Activated T-cell treated with anti-CD3 and anti-CD28 coated beads for 4 hours (primary cell): ENCODE data around the gene ATP2C1.
"Not testable (repeated sequence)": the region's sequence is repeated elsewhere in the genome, so short reads cannot be mapped to it uniquely, and the experiment has no call there.

Source experiments
- DNase-seq: peaks from one replicate; pipeline ENCODE4 v3.0.0-alpha.2; 2020

The ATP2C1 gene

GRCh38 chr3:130991126-130991525, 97.2 kb downstream of the ATP2C1 start:
- no peak for DNase-seq

GRCh38 chr3:130992344-130992743, 98.5 kb downstream of the ATP2C1 start:
- no peak for DNase-seq

- DNase-seq: no peak
Observed at GRCh38 chr3:130997289-130997688, 103.4 kb downstream of the ATP2C1 start.

- no peak for DNase-seq
Observed at GRCh38 chr3:131001071-131001470, 107.2 kb downstream of the ATP2C1 start.

GRCh38 chr3:131004603-131005002, 110.7 kb downstream of the ATP2C1 start:
- no peak for DNase-seq

- DNase-seq: no peak
Observed at GRCh38 chr3:131007256-131007655, 113.4 kb downstream of the ATP2C1 start.

GRCh38 chr3:131007782-131008181, 113.9 kb downstream of the ATP2C1 start:
- no peak for DNase-seq

GRCh38 chr3:131008326-131008725, 114.4 kb downstream of the ATP2C1 start:
- no peak for DNase-seq

GRCh38 chr3:131009698-131010097, 115.8 kb downstream of the ATP2C1 start:
- DNase-seq: no peak

GRCh38 chr3:131018970-131019369, 125.1 kb downstream of the ATP2C1 start:
- DNase-seq: no peak

GRCh38 chr3:131020122-131020693, 126.3 kb downstream of the ATP2C1 start:
- no peak for DNase-seq

GRCh38 chr3:131025539-131025938, 131.7 kb downstream of the ATP2C1 start:
- no peak for DNase-seq

- DNase-seq: peak; percentile 85
Observed at GRCh38 chr3:131026321-131027151, 132.7 kb downstream of the ATP2C1 start, which contains the start of the genes ASTE1 and NEK11. Gene ASTE1 (minus strand): TSS chr3:131026825. CDS start chr3:131025306, 1,519 bp downstream. Gene NEK11 (plus strand): TSS chr3:131026877. CDS start chr3:131029709, 2,832 bp downstream.

- DNase-seq: no peak
Observed at GRCh38 chr3:131028844-131029243, 135.0 kb downstream of the ATP2C1 start.

- no peak for DNase-seq
Observed at GRCh38 chr3:131031660-131032059, 137.8 kb downstream of the ATP2C1 start.

GRCh38 chr3:131033480-131034080, 139.7 kb downstream of the ATP2C1 start:
- no peak for DNase-seq

GRCh38 chr3:131036200-131036816, 142.4 kb downstream of the ATP2C1 start:
- DNase-seq: no peak

GRCh38 chr3:131036986-131037385, 143.1 kb downstream of the ATP2C1 start:
- DNase-seq: no peak

- no peak for DNase-seq
Observed at GRCh38 chr3:131038326-131038725, 144.4 kb downstream of the ATP2C1 start.

- DNase-seq: not testable (repeated sequence)
Observed at GRCh38 chr3:131042271-131042985, 148.5 kb downstream of the ATP2C1 start.

- no peak for DNase-seq
Observed at GRCh38 chr3:131047582-131047981, 153.7 kb downstream of the ATP2C1 start.

GRCh38 chr3:131048030-131048429, 154.1 kb downstream of the ATP2C1 start:
- no peak for DNase-seq

- DNase-seq: no peak
Observed at GRCh38 chr3:131050001-131050400, 156.1 kb downstream of the ATP2C1 start.
